Activated T-cell treated with anti-CD3 and anti-CD28 coated beads, Interleukin-2, amount 50 U/mL, for 4 hours (primary cell): Measurements from ENCODE around the gene ARID1B. TPM values are rescaled to one million over a fixed set of nuclear protein-coding genes. Genes with fewer than 3 reads are reported as not detected.
"Not testable (repeated sequence)": the region's sequence is repeated elsewhere in the genome, so short reads cannot be mapped to it uniquely, and the experiment has no call there.

Source experiments
- ATAC-seq, 2 donors: fragments of 200-7000 bp; cut with Tn5 transposase; one replicate each; pipeline ENCODE4 v1.10.0; 2021
- DNase-seq: peaks from one replicate; pipeline ENCODE4 v3.0.0-alpha.2; 2020
- H3K27me3 Mint-ChIP-seq: one replicate; pipeline ENCODE4 v1.8.0; 2021; ENCODE audit warnings: low read depth, mixed read lengths
- H3K36me3 Mint-ChIP-seq: one replicate; pipeline ENCODE4 v1.8.0; 2022; ENCODE audit warnings: mixed read lengths; ENCODE audit not compliant: insufficient read depth
- H3K4me1 Mint-ChIP-seq: one replicate; pipeline ENCODE4 v1.8.0; 2021; ENCODE audit warnings: low read depth, mixed read lengths
- H3K4me3 Mint-ChIP-seq: one replicate; pipeline ENCODE4 v1.8.0; 2021; ENCODE audit warnings: mild to moderate bottlenecking, moderate library complexity, mixed read lengths
- H3K9me3 Mint-ChIP-seq: one replicate; pipeline ENCODE4 v1.8.0; 2021; ENCODE audit warnings: mixed read lengths
- total RNA-seq, 3 donors: library from RNA; stranded (reverse); gene quantifications; one replicate each; pipeline ENCODE4 v1.2.1, GENCODE V29; 2021

The ARID1B gene
- total RNA-seq, 3 donors from 2014 or later = 45.6 to 46.6 (median 46.0) TPM

GRCh38 chr6:156980948-156981347, 203.8 kb downstream of the ARID1B start:
- H3K4me3 Mint-ChIP-seq = no peak overlapping the region
- peaks cover 92% of the 10 kb centered on the region for H3K4me1 Mint-ChIP-seq
- H3K36me3 Mint-ChIP-seq = no peaks in the 10 kb centered on the region
- no peaks in the 10 kb centered on the region for H3K27me3 Mint-ChIP-seq
- ATAC-seq (no peak), DNase-seq (no peak)
- H3K9me3 Mint-ChIP-seq = no peaks in the 10 kb centered on the region

- no peak for ATAC-seq
- Mint-ChIP-seq H3K27me3 (no peaks in the 10 kb centered on the region), H3K4me1 (peaks cover 92% of the 10 kb centered on the region), H3K4me3 (no peak overlapping the region), H3K9me3 (no peaks in the 10 kb centered on the region), H3K36me3 (no peaks in the 10 kb centered on the region)
- no peak for DNase-seq
Observed at GRCh38 chr6:156982168-156982567, 205.0 kb downstream of the ARID1B start.

- H3K4me3 Mint-ChIP-seq, H3K9me3 Mint-ChIP-seq, DNase-seq, H3K27me3 Mint-ChIP-seq, H3K36me3 Mint-ChIP-seq, ATAC-seq: not testable (repeated sequence)
- peaks cover 89% of the 10 kb centered on the region for H3K4me1 Mint-ChIP-seq
Observed at GRCh38 chr6:156982864-156983263, 205.7 kb downstream of the ARID1B start.

- Mint-ChIP-seq H3K9me3 (no peaks in the 10 kb centered on the region), H3K4me3 (no peak overlapping the region), H3K36me3 (no peaks in the 10 kb centered on the region), H3K4me1 (peaks cover 88% of the 10 kb centered on the region), H3K27me3 (no peaks in the 10 kb centered on the region)
- DNase-seq = no peak
- peak; percentile 76 to 81 for ATAC-seq
Observed at GRCh38 chr6:156984178-156984738, 207.1 kb downstream of the ARID1B start.

GRCh38 chr6:156985309-156985708, 208.1 kb downstream of the ARID1B start:
- Mint-ChIP-seq H3K4me3 (no peak overlapping the region), H3K4me1 (peaks cover 81% of the 10 kb centered on the region), H3K27me3 (no peaks in the 10 kb centered on the region), H3K36me3 (no peaks in the 10 kb centered on the region), H3K9me3 (no peaks in the 10 kb centered on the region)
- DNase-seq (no peak), ATAC-seq (no peak)

GRCh38 chr6:156988276-156989158, 211.3 kb downstream of the ARID1B start:
- ATAC-seq (peak; percentile 67 to 73), DNase-seq (no peak)
- H3K27me3 Mint-ChIP-seq = no peaks in the 10 kb centered on the region
- peaks cover 58% of the 10 kb centered on the region for H3K4me1 Mint-ChIP-seq
- no peak overlapping the region for H3K4me3 Mint-ChIP-seq
- H3K9me3 Mint-ChIP-seq = no peaks in the 10 kb centered on the region
- no peaks in the 10 kb centered on the region for H3K36me3 Mint-ChIP-seq

GRCh38 chr6:156989159-156989806, 212.1 kb downstream of the ARID1B start:
- no peaks in the 10 kb centered on the region for H3K36me3 Mint-ChIP-seq
- peaks cover 50% of the 10 kb centered on the region for H3K4me1 Mint-ChIP-seq
- H3K27me3 Mint-ChIP-seq = no peaks in the 10 kb centered on the region
- no peaks in the 10 kb centered on the region for H3K9me3 Mint-ChIP-seq
- ATAC-seq (no peak), DNase-seq (no peak)
- H3K4me3 Mint-ChIP-seq = no peak overlapping the region

GRCh38 chr6:156992020-156992804, 215.0 kb downstream of the ARID1B start:
- DNase-seq = no peak
- no peak for ATAC-seq
- H3K9me3 Mint-ChIP-seq = no peaks in the 10 kb centered on the region
- no peaks in the 10 kb centered on the region for H3K27me3 Mint-ChIP-seq
- peaks cover 37% of the 10 kb centered on the region for H3K4me1 Mint-ChIP-seq
- H3K36me3 Mint-ChIP-seq = no peaks in the 10 kb centered on the region
- no peak overlapping the region for H3K4me3 Mint-ChIP-seq

- H3K4me3 Mint-ChIP-seq = no peak overlapping the region
- no peaks in the 10 kb centered on the region for H3K27me3 Mint-ChIP-seq
- no peaks in the 10 kb centered on the region for H3K9me3 Mint-ChIP-seq
- no peak for DNase-seq
- H3K36me3 Mint-ChIP-seq = no peaks in the 10 kb centered on the region
- peaks cover 26% of the 10 kb centered on the region for H3K4me1 Mint-ChIP-seq
- ATAC-seq = no peak
Observed at GRCh38 chr6:156993713-156994112, 216.5 kb downstream of the ARID1B start.

GRCh38 chr6:156994215-156995076, 217.3 kb downstream of the ARID1B start:
- no peak for DNase-seq
- Mint-ChIP-seq H3K27me3 (no peaks in the 10 kb centered on the region), H3K36me3 (no peaks in the 10 kb centered on the region), H3K9me3 (no peaks in the 10 kb centered on the region), H3K4me1 (peaks cover 20% of the 10 kb centered on the region), H3K4me3 (no peak overlapping the region)
- no peak for ATAC-seq

- H3K4me1 Mint-ChIP-seq = peaks cover 25% of the 10 kb centered on the region
- H3K4me3 Mint-ChIP-seq = no peak overlapping the region
- H3K27me3 Mint-ChIP-seq = no peaks in the 10 kb centered on the region
- no peaks in the 10 kb centered on the region for H3K9me3 Mint-ChIP-seq
- DNase-seq (no peak), ATAC-seq (no peak)
- H3K36me3 Mint-ChIP-seq = no peaks in the 10 kb centered on the region
Observed at GRCh38 chr6:156995502-156995901, 218.3 kb downstream of the ARID1B start.

- peaks cover 30% of the 10 kb centered on the region for H3K4me1 Mint-ChIP-seq
- no peaks in the 10 kb centered on the region for H3K9me3 Mint-ChIP-seq
- DNase-seq = no peak
Observed at GRCh38 chr6:156996265-156996664, 219.1 kb downstream of the ARID1B start.

GRCh38 chr6:156998794-156999330, 221.7 kb downstream of the ARID1B start:
- ATAC-seq (no peak), DNase-seq (no peak)
- Mint-ChIP-seq H3K27me3 (no peaks in the 10 kb centered on the region), H3K4me3 (no peak overlapping the region), H3K36me3 (peaks cover 5% of the 10 kb centered on the region), H3K4me1 (peaks cover 38% of the 10 kb centered on the region), H3K9me3 (no peaks in the 10 kb centered on the region)

More at GRCh38 chr6:156996265-156996664, 219.1 kb downstream of the ARID1B start:
- no peak for ATAC-seq
- no peaks in the 10 kb centered on the region for H3K36me3 Mint-ChIP-seq
- H3K27me3 Mint-ChIP-seq = no peaks in the 10 kb centered on the region
- no peak overlapping the region for H3K4me3 Mint-ChIP-seq
